Liver (tissue), 3 donors: Measurements from ENCODE around the gene SPAG17.

ENCODE experiments used
- EGR1 ChIP-seq, 2 donors: IDR thresholded peaks; 2 replicates each; pipeline ENCODE4 v1.6.1; 2016 to 2018; ENCODE audit warnings: antibody characterized with exemption in 2 of 2, low read depth in 2 of 2
- FOXA1 ChIP-seq: IDR thresholded peaks from 2 replicates; pipeline ENCODE4 v1.6.1; 2016; ENCODE audit warnings: antibody characterized with exemption
- GABPA ChIP-seq, 2 donors: IDR thresholded peaks in 1 of 2; conservative IDR thresholded peaks in 1 of 2; 2 replicates each; pipeline ENCODE4 v1.6.1; 2016; ENCODE audit warnings: antibody characterized with exemption in 2 of 2, mild to moderate bottlenecking in 1 of 2, moderate library complexity in 1 of 2
- HNF4G ChIP-seq: IDR thresholded peaks from 2 replicates; pipeline ENCODE4 v1.6.1; 2016; ENCODE audit warnings: antibody characterized with exemption
- JUND ChIP-seq, 2 donors: IDR thresholded peaks; 2 replicates each; pipeline ENCODE4 v1.6.1; 2016; ENCODE audit warnings: antibody characterized with exemption in 2 of 2
- RAD21 ChIP-seq, 2 donors: IDR thresholded peaks; 2 replicates each; pipeline ENCODE4 v1.6.1; 2016; ENCODE audit warnings: antibody characterized with exemption in 2 of 2, mild to moderate bottlenecking in 2 of 2
- TAF1 ChIP-seq: conservative IDR thresholded peaks from 2 replicates; pipeline ENCODE4 v1.6.1; 2016; ENCODE audit warnings: antibody characterized with exemption, mild to moderate bottlenecking
- TF ChIP-seq, protein P1 (sequence below): fragments of 150-350 bp; IDR thresholded peaks from 2 replicates; pipeline ENCODE4 v1.5.1; 2017; ENCODE audit warnings: improper control_type of control experiment, low read depth, low read length; ENCODE audit not compliant: missing input control
- TF ChIP-seq, protein P2 (sequence below): IDR thresholded peaks from 2 replicates; pipeline ENCODE4 v1.6.1; 2016; ENCODE audit warnings: antibody characterized with exemption, mild to moderate bottlenecking
- TF ChIP-seq, protein P3 (sequence below): IDR thresholded peaks from 2 replicates; pipeline ENCODE4 v1.6.1; 2016; ENCODE audit warnings: antibody characterized with exemption
- TF ChIP-seq, protein P4 (sequence below): IDR thresholded peaks from 2 replicates; pipeline ENCODE4 v1.6.1; 2016; ENCODE audit warnings: antibody characterized with exemption
- donor health status: healthy.
- donor health status: healthy.

DNA sequence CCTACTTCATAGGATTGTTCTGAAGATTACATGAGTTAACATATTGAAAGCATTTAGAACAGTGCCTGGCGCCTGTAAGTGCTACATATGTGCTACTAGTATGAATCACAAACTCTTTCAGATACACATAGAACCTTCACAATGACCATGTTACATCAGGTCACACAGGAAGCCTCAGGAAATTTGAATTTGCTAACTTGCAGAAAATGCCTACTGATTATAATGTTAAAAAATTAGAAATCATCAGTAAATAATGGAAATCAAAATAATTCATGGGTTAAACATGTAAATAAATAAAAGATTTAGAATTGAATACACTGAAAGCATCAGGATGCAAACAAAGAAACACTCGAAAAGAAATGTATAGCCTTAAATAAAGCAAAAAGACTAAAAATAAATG lies 94.9 kb downstream of the SPAG17 start:
- TF ChIP-seq, protein P1, sequence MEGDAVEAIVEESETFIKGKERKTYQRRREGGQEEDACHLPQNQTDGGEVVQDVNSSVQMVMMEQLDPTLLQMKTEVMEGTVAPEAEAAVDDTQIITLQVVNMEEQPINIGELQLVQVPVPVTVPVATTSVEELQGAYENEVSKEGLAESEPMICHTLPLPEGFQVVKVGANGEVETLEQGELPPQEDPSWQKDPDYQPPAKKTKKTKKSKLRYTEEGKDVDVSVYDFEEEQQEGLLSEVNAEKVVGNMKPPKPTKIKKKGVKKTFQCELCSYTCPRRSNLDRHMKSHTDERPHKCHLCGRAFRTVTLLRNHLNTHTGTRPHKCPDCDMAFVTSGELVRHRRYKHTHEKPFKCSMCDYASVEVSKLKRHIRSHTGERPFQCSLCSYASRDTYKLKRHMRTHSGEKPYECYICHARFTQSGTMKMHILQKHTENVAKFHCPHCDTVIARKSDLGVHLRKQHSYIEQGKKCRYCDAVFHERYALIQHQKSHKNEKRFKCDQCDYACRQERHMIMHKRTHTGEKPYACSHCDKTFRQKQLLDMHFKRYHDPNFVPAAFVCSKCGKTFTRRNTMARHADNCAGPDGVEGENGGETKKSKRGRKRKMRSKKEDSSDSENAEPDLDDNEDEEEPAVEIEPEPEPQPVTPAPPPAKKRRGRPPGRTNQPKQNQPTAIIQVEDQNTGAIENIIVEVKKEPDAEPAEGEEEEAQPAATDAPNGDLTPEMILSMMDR, result no peak
- TF ChIP-seq EGR1 (IDR thresholded peaks at IDR 0.05; ENCODE audit: low read depth in 2 of 2) (no peak), FOXA1 (no peak), TAF1 (no peak), RAD21 (IDR thresholded peaks at IDR 0.05) (no peak), GABPA (IDR thresholded peaks at IDR 0.05 in 1 of 2, conservative IDR thresholded peaks at IDR 0.05 in 1 of 2) (no peak), HNF4G (no peak), JUND (IDR thresholded peaks at IDR 0.05) (no peak)
- TF ChIP-seq, protein P2, sequence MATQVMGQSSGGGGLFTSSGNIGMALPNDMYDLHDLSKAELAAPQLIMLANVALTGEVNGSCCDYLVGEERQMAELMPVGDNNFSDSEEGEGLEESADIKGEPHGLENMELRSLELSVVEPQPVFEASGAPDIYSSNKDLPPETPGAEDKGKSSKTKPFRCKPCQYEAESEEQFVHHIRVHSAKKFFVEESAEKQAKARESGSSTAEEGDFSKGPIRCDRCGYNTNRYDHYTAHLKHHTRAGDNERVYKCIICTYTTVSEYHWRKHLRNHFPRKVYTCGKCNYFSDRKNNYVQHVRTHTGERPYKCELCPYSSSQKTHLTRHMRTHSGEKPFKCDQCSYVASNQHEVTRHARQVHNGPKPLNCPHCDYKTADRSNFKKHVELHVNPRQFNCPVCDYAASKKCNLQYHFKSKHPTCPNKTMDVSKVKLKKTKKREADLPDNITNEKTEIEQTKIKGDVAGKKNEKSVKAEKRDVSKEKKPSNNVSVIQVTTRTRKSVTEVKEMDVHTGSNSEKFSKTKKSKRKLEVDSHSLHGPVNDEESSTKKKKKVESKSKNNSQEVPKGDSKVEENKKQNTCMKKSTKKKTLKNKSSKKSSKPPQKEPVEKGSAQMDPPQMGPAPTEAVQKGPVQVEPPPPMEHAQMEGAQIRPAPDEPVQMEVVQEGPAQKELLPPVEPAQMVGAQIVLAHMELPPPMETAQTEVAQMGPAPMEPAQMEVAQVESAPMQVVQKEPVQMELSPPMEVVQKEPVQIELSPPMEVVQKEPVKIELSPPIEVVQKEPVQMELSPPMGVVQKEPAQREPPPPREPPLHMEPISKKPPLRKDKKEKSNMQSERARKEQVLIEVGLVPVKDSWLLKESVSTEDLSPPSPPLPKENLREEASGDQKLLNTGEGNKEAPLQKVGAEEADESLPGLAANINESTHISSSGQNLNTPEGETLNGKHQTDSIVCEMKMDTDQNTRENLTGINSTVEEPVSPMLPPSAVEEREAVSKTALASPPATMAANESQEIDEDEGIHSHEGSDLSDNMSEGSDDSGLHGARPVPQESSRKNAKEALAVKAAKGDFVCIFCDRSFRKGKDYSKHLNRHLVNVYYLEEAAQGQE, result no peak
- TF ChIP-seq, protein P3, sequence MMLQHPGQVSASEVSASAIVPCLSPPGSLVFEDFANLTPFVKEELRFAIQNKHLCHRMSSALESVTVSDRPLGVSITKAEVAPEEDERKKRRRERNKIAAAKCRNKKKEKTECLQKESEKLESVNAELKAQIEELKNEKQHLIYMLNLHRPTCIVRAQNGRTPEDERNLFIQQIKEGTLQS, result no peak
- TF ChIP-seq, protein P4, sequence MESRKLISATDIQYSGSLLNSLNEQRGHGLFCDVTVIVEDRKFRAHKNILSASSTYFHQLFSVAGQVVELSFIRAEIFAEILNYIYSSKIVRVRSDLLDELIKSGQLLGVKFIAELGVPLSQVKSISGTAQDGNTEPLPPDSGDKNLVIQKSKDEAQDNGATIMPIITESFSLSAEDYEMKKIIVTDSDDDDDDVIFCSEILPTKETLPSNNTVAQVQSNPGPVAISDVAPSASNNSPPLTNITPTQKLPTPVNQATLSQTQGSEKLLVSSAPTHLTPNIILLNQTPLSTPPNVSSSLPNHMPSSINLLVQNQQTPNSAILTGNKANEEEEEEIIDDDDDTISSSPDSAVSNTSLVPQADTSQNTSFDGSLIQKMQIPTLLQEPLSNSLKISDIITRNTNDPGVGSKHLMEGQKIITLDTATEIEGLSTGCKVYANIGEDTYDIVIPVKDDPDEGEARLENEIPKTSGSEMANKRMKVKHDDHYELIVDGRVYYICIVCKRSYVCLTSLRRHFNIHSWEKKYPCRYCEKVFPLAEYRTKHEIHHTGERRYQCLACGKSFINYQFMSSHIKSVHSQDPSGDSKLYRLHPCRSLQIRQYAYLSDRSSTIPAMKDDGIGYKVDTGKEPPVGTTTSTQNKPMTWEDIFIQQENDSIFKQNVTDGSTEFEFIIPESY, result no peak
